Lower lobe of right lung (tissue), 2 donors: ENCODE data around the gene TSPAN5. TPM values are rescaled to one million over a fixed set of nuclear protein-coding genes. Genes with fewer than 3 reads are reported as not detected.

ENCODE experiments used
- ATAC-seq, 2 donors: fragments of 200-7000 bp; cut with Tn5 transposase; one replicate each; pipeline ENCODE4 v1.9.1; 2020 to 2022; ENCODE audit warnings: mild to moderate bottlenecking in 2 of 2, moderate library complexity in 2 of 2
- DNase-seq: peaks from one replicate; pipeline ENCODE4 v3.0.0-alpha.2; 2020
- H3K27ac ChIP-seq: fragments of 200-600 bp; one replicate; pipeline ENCODE4 v1.8.0; 2022
- H3K27me3 ChIP-seq: fragments of 200-600 bp; one replicate; pipeline ENCODE4 v1.8.0; 2022; ENCODE audit warnings: low read depth
- H3K36me3 ChIP-seq: fragments of 200-600 bp; one replicate; pipeline ENCODE4 v1.8.0; 2022; ENCODE audit warnings: mild to moderate bottlenecking
- H3K4me1 ChIP-seq: fragments of 200-600 bp; one replicate; pipeline ENCODE4 v1.8.0; 2022
- H3K4me3 ChIP-seq: fragments of 200-600 bp; one replicate; pipeline ENCODE4 v1.8.0; 2022; ENCODE audit warnings: mild to moderate bottlenecking
- H3K9me3 ChIP-seq: fragments of 200-600 bp; one replicate; pipeline ENCODE4 v1.8.0; 2022
- CTCF ChIP-seq: fragments of 200-600 bp; IDR thresholded peaks from one replicate; pipeline ENCODE4 v1.8.0; 2022; ENCODE audit warnings: antibody characterized with exemption, mild to moderate bottlenecking
- intact Hi-C: fragments of 100-400 bp; cut with DNase I; formaldehyde crosslinking; loops from one replicate; pipeline ENCODE4 v1.11.0; 2022
- total RNA-seq: library from RNA; stranded (reverse); fragmentation: NEBNext Ultra II Directional; extraction: Animal tissue kit (Norgen Biotek cat#: 25700); gene quantifications from one replicate; pipeline ENCODE4 v1.2.1, GENCODE V29; 2021
- donor health status: DM: no; HTN: yes; CAD: no; lungs with severe emphysema.

TSPAN5 gene
- total RNA-seq, 1 donor from 2014 or later = 5.7 TPM

GRCh38 chr4:98515470-98515809, 143.0 kb downstream of the TSPAN5 start:
- H3K9me3 ChIP-seq = no peaks in the 10 kb centered on the region

GRCh38 chr4:98514741-98515469, 143.5 kb downstream of the TSPAN5 start:
- no peaks in the 10 kb centered on the region for H3K27me3 ChIP-seq
- intact Hi-C loops = no loop called here
- no peak for DNase-seq
- no peaks in the 10 kb centered on the region for H3K36me3 ChIP-seq
- peaks cover 13% of the 10 kb centered on the region for H3K4me1 ChIP-seq
- H3K4me3 ChIP-seq = no peak overlapping the region
- peak in 1 of 2 donors; percentile 13 for ATAC-seq
- H3K9me3 ChIP-seq = no peaks in the 10 kb centered on the region
- no peak overlapping the region for H3K27ac ChIP-seq
- no peak for TF ChIP-seq CTCF

More at GRCh38 chr4:98515470-98515809, 143.0 kb downstream of the TSPAN5 start:
- Histone ChIP-seq H3K27ac (no peak overlapping the region), H3K4me3 (no peak overlapping the region), H3K36me3 (no peaks in the 10 kb centered on the region), H3K4me1 (peaks cover 11% of the 10 kb centered on the region), H3K27me3 (no peaks in the 10 kb centered on the region)
- intact Hi-C loops = no loop called here
- ATAC-seq (no peak), DNase-seq (no peak)
- no peak for TF ChIP-seq CTCF

- TF ChIP-seq CTCF = no peak
- Histone ChIP-seq H3K4me3 (no peak overlapping the region), H3K9me3 (no peaks in the 10 kb centered on the region), H3K36me3 (no peaks in the 10 kb centered on the region), H3K4me1 (peaks cover 13% of the 10 kb centered on the region), H3K27me3 (no peaks in the 10 kb centered on the region), H3K27ac (no peak overlapping the region)
- intact Hi-C loops = no loop called here
- ATAC-seq (no peak), DNase-seq (no peak)
Measured at GRCh38 chr4:98512918-98513317, 145.5 kb downstream of the TSPAN5 start.

- peaks cover 13% of the 10 kb centered on the region for H3K4me1 ChIP-seq
- TF ChIP-seq CTCF = no peak
- H3K27ac ChIP-seq = no peak overlapping the region
- H3K27me3 ChIP-seq = no peaks in the 10 kb centered on the region
- DNase-seq (no peak), ATAC-seq (no peak)
- intact Hi-C loops = no loop called here
- no peaks in the 10 kb centered on the region for H3K36me3 ChIP-seq
- no peak overlapping the region for H3K4me3 ChIP-seq
- no peaks in the 10 kb centered on the region for H3K9me3 ChIP-seq
Measured at GRCh38 chr4:98510757-98511517, 147.5 kb downstream of the TSPAN5 start.

GRCh38 chr4:98510340-98510739, 148.1 kb downstream of the TSPAN5 start:
- ATAC-seq (no peak), DNase-seq (no peak)
- Histone ChIP-seq H3K4me1 (peaks cover 13% of the 10 kb centered on the region), H3K27me3 (no peaks in the 10 kb centered on the region), H3K27ac (no peak overlapping the region), H3K9me3 (no peaks in the 10 kb centered on the region), H3K36me3 (no peaks in the 10 kb centered on the region), H3K4me3 (no peak overlapping the region)
- intact Hi-C loops = no loop called here
- TF ChIP-seq CTCF = no peak
